Osteocyte (in vitro differentiated cells): ENCODE results near the gene S100A7. TPM values are rescaled to one million over a fixed set of nuclear protein-coding genes. Genes with fewer than 3 reads are reported as not detected.
A peak's percentile ranks its signal among the peaks of the same experiment; 100 is the strongest.
"Not testable (repeated sequence)": the region's sequence is repeated elsewhere in the genome, so short reads cannot be mapped to it uniquely, and the experiment has no call there.

Experiments used
- DNase-seq: peaks from one replicate; pipeline ENCODE4 v3.0.0; 2021; ENCODE audit warnings: mixed read lengths; ENCODE audit not compliant: unreplicated experiment; ENCODE audit errors: extremely low spot score
- H3K27ac Mint-ChIP-seq: one replicate; pipeline ENCODE4 v1.8.0; 2021; ENCODE audit warnings: mild to moderate bottlenecking, mixed read lengths; ENCODE audit not compliant: unreplicated experiment
- H3K27me3 Mint-ChIP-seq: one replicate; pipeline ENCODE4 v1.8.0; 2021; ENCODE audit warnings: mixed read lengths; ENCODE audit not compliant: unreplicated experiment
- H3K36me3 Mint-ChIP-seq: one replicate; pipeline ENCODE4 v1.8.0; 2021; ENCODE audit warnings: mixed read lengths; ENCODE audit not compliant: unreplicated experiment
- H3K4me1 Mint-ChIP-seq: one replicate; pipeline ENCODE4 v1.8.0; 2021; ENCODE audit warnings: mixed read lengths; ENCODE audit not compliant: unreplicated experiment
- H3K4me3 Mint-ChIP-seq: one replicate; pipeline ENCODE4 v1.8.0; 2021; ENCODE audit warnings: mild to moderate bottlenecking, moderate library complexity, mixed read lengths; ENCODE audit not compliant: unreplicated experiment
- H3K9me3 Mint-ChIP-seq: one replicate; pipeline ENCODE4 v1.8.0; 2021; ENCODE audit warnings: mixed read lengths; ENCODE audit not compliant: unreplicated experiment
- total RNA-seq: library from RNA; stranded (reverse); gene quantifications from 2 replicates; pipeline ENCODE4 v1.2.1, GENCODE V29; 2021
- TF ChIP-seq, protein P1 (sequence below): fragments of 200-600 bp; sonication (generic); IDR thresholded peaks from 2 replicates; pipeline ENCODE4 v1.5.0; 2021; ENCODE audit warnings: antibody characterized with exemption, mild to moderate bottlenecking, moderate library complexity

S100A7 gene
- total RNA-seq, 1 donor from 2014 or later = not detected

DNA sequence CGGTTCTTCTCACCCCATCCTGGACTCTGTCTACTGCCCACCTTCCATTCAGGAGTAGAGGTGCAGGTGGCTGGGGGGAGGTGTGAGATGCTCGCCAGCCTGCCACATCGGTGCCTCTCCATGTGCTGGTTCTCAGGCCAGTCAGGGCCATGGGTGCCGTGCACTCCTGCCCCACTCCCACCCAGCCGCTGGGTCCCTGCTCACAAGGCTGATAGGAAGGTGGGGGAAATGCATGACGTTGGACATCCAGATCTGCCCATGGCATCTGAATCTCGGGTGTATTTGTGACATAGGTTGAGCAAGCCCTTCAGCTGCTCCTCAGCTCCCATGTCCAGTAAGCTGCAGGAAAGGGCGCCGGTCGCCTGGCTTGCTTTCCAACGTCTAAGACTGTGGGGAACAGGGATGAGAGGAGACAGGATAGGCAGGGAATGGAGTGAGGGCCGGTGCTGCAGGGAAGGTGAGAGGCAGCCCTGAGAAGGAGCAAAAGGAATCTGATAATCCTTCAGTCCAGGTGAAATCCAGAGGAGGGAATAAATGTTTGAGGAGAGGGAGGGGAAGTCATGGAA is 32.3 kb downstream of the S100A7 start:
- H3K4me3 Mint-ChIP-seq = no peak overlapping the region
- no peaks in the 10 kb centered on the region for H3K9me3 Mint-ChIP-seq
- H3K36me3 Mint-ChIP-seq = no peaks in the 10 kb centered on the region
- H3K27me3 Mint-ChIP-seq = no peaks in the 10 kb centered on the region
- no peak overlapping the region for H3K27ac Mint-ChIP-seq
- TF ChIP-seq, protein P1, sequence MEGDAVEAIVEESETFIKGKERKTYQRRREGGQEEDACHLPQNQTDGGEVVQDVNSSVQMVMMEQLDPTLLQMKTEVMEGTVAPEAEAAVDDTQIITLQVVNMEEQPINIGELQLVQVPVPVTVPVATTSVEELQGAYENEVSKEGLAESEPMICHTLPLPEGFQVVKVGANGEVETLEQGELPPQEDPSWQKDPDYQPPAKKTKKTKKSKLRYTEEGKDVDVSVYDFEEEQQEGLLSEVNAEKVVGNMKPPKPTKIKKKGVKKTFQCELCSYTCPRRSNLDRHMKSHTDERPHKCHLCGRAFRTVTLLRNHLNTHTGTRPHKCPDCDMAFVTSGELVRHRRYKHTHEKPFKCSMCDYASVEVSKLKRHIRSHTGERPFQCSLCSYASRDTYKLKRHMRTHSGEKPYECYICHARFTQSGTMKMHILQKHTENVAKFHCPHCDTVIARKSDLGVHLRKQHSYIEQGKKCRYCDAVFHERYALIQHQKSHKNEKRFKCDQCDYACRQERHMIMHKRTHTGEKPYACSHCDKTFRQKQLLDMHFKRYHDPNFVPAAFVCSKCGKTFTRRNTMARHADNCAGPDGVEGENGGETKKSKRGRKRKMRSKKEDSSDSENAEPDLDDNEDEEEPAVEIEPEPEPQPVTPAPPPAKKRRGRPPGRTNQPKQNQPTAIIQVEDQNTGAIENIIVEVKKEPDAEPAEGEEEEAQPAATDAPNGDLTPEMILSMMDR = no peak
- no peaks in the 10 kb centered on the region for H3K4me1 Mint-ChIP-seq
- peak; percentile 81 for DNase-seq

DNA sequence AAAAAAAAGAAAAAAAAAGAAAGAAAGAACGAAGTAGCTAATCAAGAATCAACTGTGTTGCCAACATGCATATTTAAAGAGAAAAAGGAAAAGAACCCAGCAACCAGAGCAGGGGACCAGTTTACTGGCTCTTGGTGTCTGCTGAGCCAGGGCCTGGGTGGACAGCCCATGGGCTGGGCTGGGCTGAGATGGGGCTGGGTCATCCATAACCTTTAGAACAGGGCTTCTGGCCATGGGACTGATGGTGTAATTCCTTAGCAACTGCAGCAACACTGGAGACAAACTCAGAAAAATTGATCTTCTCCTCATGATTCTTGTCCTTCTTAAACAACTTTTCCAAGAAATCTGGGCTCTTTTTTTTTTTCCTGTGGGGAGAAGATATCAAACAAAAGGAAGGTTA is 33.6 kb downstream of the S100A7 start:
- Mint-ChIP-seq H3K9me3 (no peaks in the 10 kb centered on the region), H3K36me3 (no peaks in the 10 kb centered on the region)

DNA sequence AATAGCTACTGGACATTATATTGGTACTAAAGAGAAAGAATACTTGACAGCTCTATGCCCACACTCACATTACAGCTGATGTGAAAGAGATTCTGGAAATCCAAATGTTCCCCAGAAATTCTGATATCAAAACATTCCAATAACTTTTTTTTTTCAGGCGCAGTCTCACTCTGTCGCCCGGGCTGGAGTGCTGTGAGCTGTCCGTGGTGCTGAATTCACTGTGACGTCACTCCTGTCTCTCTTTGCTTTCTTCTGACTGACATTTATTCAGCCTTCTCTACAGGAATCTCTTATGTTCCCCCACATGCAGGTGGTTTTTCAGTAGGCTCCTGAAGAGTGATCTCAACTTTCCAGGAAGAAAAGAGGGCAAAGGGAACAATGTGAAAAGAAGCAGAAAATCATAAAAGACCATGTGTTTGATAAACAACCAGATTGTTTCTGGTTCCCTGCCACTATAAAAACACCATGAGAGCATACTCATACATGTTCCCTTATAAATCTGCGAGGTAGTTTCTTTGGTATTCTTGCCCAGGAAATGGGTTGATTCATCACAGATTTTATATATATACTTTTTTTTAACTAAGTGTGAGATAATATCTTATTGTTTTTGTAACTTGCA is 37.9 kb downstream of the S100A7 start:
- TF ChIP-seq, protein P1 = no peak
- H3K27me3 Mint-ChIP-seq = no peaks in the 10 kb centered on the region
- no peaks in the 10 kb centered on the region for H3K4me1 Mint-ChIP-seq
- no peaks in the 10 kb centered on the region for H3K36me3 Mint-ChIP-seq
- no peaks in the 10 kb centered on the region for H3K9me3 Mint-ChIP-seq
- H3K4me3 Mint-ChIP-seq = no peak overlapping the region
- H3K27ac Mint-ChIP-seq = no peak overlapping the region
- peak; percentile 84 for DNase-seq

More for the DNA sequence above, 33.6 kb downstream of the S100A7 start:
- DNase-seq = no peak
- Mint-ChIP-seq H3K4me1 (no peaks in the 10 kb centered on the region), H3K27me3 (no peaks in the 10 kb centered on the region), H3K27ac (no peak overlapping the region), H3K4me3 (no peak overlapping the region)
- TF ChIP-seq, protein P1 = no peak

DNA sequence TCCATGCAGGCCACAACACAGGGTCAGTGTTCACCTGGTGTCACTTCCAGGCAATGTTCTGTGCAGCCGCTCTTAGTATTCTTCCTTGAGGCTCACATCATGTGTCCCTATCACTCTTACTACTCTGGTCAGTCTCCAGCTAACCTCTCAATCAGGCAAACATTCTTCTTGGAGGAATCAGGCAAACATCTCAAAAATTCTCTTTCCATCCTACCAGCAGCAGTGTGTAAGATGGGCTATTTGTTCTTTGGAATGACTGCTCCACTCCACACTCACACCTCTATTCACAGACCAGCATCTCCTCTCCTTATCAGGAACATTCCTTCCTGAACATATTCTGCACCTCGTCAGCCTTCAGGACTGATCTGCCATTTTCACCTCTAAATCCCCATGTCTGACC is 40.1 kb downstream of the S100A7 start:
- Mint-ChIP-seq H3K4me1 (no peaks in the 10 kb centered on the region), H3K36me3 (no peaks in the 10 kb centered on the region), H3K9me3 (no peaks in the 10 kb centered on the region), H3K27me3 (no peaks in the 10 kb centered on the region), H3K27ac (no peak overlapping the region), H3K4me3 (no peak overlapping the region)
- no peak for DNase-seq
- TF ChIP-seq, protein P1 = no peak

DNA sequence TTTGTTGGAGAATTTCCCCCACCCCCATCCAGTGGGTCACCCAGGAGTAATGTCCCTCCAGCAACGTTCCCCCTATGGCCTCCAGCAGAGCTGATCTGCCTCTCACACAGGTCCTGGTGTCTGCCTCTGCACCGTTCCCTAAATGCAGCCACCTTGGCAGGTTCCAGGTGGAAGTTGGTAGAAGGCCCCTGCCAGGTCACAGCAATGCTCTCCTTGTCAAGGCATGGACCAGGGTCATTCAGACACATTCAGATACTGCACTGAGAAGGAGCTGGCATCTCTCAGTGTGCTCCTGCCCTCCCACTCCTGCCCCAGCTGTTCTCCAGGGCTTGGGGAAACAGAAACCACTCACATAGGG is 41.0 kb downstream of the S100A7 start:
- not testable (repeated sequence) for H3K36me3 Mint-ChIP-seq, H3K4me1 Mint-ChIP-seq, H3K27me3 Mint-ChIP-seq, H3K4me3 Mint-ChIP-seq, H3K27ac Mint-ChIP-seq, H3K9me3 Mint-ChIP-seq, DNase-seq

DNA sequence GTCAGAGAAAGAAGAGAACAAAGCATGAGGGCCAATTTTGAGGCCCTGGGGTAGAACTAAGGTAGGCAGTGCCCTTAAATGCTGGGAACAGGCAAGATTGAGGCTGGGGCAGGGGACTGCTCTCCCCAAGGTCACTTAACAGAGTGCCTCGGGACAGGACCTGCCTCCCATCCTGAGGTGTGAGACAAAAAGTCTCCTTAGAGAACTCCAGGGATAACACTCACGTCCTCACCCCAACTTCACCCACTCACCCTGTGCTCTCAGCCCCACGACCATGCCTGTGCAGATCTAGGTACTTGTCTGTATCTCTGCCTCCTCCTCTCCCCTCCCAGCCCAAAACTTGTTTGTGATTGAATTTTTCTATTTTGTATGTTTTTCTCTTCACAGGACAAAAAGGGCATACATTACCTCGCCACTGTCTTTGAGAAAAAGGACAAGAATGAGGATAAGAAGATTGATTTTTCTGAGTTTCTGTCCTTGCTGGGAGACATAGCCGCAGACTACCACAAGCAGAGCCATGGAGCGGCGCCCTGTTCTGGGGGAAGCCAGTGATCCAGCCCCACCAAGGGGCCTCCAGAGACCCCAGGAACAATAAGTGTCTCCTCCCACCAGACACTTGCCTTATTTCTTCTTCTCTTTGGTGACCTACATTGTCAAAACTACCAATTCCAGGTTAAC is 41.6 kb downstream of the S100A7 start:
- not testable (repeated sequence) for H3K4me3 Mint-ChIP-seq, H3K27me3 Mint-ChIP-seq, H3K36me3 Mint-ChIP-seq, H3K27ac Mint-ChIP-seq, H3K4me1 Mint-ChIP-seq, H3K9me3 Mint-ChIP-seq
- DNase-seq = peak; percentile 66
